T47D (cell line): ENCODE results near the gene FOXA2.

ENCODE experiments used
- DNase-seq, 2 experiments: peaks; one replicate each; pipeline versions ENCODE4 v3.0.0 to v3.0.0-alpha.2; 2011 to 2012; ENCODE audit warnings: low read depth in 1 of 2, low spot score in 1 of 2
- JUND ChIP-seq: IDR thresholded peaks from 2 replicates; pipeline ENCODE4 v1.6.1; 2012; ENCODE audit warnings: low read depth
- in situ Hi-C: cut with HindIII; loops from 2 replicates; pipeline ENCODE4 v1.10.0; 2016; ENCODE audit warnings: low sequenced_read_pairs, low pct_unique_long_range_greater_than_20kb

Gene FOXA2

GRCh38 chr20:22584522-22584921, at the start of gene FOXA2:
TSS of gene FOXA2 (minus strand) at chr20:22584572. CDS start at chr20:22584278, 294 bp downstream.
- TF ChIP-seq JUND: no peak
- in situ Hi-C loops: no loop called here
- DNase-seq: no peak

- no peak for TF ChIP-seq JUND
- DNase-seq: no peak
- in situ Hi-C loops: no loop called here
These were observed 46.3 kb upstream of the FOXA2 start for GRCh38 chr20:22630701-22631100.

- DNase-seq: no peak
- no peak for TF ChIP-seq JUND
- in situ Hi-C loops: no loop called here
These were observed 45.6 kb upstream of the FOXA2 start for GRCh38 chr20:22629927-22630326.

- in situ Hi-C loops: no loop called here
- DNase-seq: no peak
- TF ChIP-seq JUND: no peak
These were observed 45.1 kb upstream of the FOXA2 start for GRCh38 chr20:22629447-22629846.

GRCh38 chr20:22626496-22626895, 42.1 kb upstream of the FOXA2 start:
- in situ Hi-C loops: no loop called here
- DNase-seq: no peak

GRCh38 chr20:22623211-22623610, 38.8 kb upstream of the FOXA2 start:
- peak in 1 of 2 experiments; percentile 7 for DNase-seq
- in situ Hi-C loops: no loop called here
- no peak for TF ChIP-seq JUND

More at GRCh38 chr20:22626496-22626895, 42.1 kb upstream of the FOXA2 start:
- no peak for TF ChIP-seq JUND

GRCh38 chr20:22620342-22620741, 36.0 kb upstream of the FOXA2 start:
- DNase-seq: no peak
- in situ Hi-C loops: no loop called here
- no peak for TF ChIP-seq JUND

GRCh38 chr20:22619806-22620205, 35.4 kb upstream of the FOXA2 start:
- in situ Hi-C loops: no loop called here
- DNase-seq: no peak
- no peak for TF ChIP-seq JUND

- TF ChIP-seq JUND: no peak
- in situ Hi-C loops: no loop called here
- no peak for DNase-seq
These were observed 34.9 kb upstream of the FOXA2 start for GRCh38 chr20:22619272-22619671.

GRCh38 chr20:22617160-22617559, 32.8 kb upstream of the FOXA2 start:
- TF ChIP-seq JUND: no peak
- DNase-seq: no peak
- in situ Hi-C loops: no loop called here

GRCh38 chr20:22616551-22616950, 32.2 kb upstream of the FOXA2 start:
- in situ Hi-C loops: no loop called here
- DNase-seq: no peak
- no peak for TF ChIP-seq JUND

- TF ChIP-seq JUND: no peak
- in situ Hi-C loops: no loop called here
- DNase-seq: no peak
These were observed 31.1 kb upstream of the FOXA2 start for GRCh38 chr20:22615425-22615824.

- TF ChIP-seq JUND: no peak
- DNase-seq: no peak
- in situ Hi-C loops: no loop called here
These were observed 27.3 kb upstream of the FOXA2 start for GRCh38 chr20:22611636-22612035.

- in situ Hi-C loops: no loop called here
- DNase-seq: no peak
- no peak for TF ChIP-seq JUND
These were observed 23.3 kb upstream of the FOXA2 start for GRCh38 chr20:22607695-22608094.
